SK-N-SH treated with all-trans-retinoic acid at 6 μM for 48 hours (cell line): ENCODE results near the gene TJP2.

Source experiments
- BACH2 ChIP-seq: fragments of 250-450 bp; sonication (Bioruptor Pico); IDR thresholded peaks from 2 replicates; pipeline ENCODE4 v1.9.0; 2021; ENCODE audit warnings: mild to moderate bottlenecking, borderline replicate concordance
- CREB5 ChIP-seq: fragments of 250-450 bp; sonication (Bioruptor Pico); IDR thresholded peaks from 2 replicates; pipeline ENCODE4 v1.5.1; 2020; ENCODE audit warnings: low read depth, mild to moderate bottlenecking, moderate library complexity
- PATZ1 ChIP-seq: fragments of 250-450 bp; sonication (Bioruptor Pico); IDR thresholded peaks from 2 replicates; pipeline ENCODE4 v1.8.0; 2020; ENCODE audit warnings: mild to moderate bottlenecking, moderate library complexity, borderline replicate concordance
- ZC3H10 ChIP-seq: fragments of 250-450 bp; sonication (Bioruptor Pico); IDR thresholded peaks from 2 replicates; pipeline ENCODE4 v1.5.1; 2021; ENCODE audit warnings: mild to moderate bottlenecking, moderate library complexity

- no peak for TF ChIP-seq BACH2
- TF ChIP-seq ZC3H10 (CRISPR knock-in tag), result no peak
- TF ChIP-seq PATZ1, result no peak
- TF ChIP-seq CREB5 (CRISPR knock-in tag), result no peak
Observed at GRCh38 chr9:69255591-69255990, 81.5 kb downstream of the TJP2 start.
